H1 (cell line): Measurements from ENCODE around the gene ACTR3C. TPM values are rescaled to one million over a fixed set of nuclear protein-coding genes. Genes with fewer than 3 reads are reported as not detected.

ENCODE experiments used
- CTCF ChIA-PET: fragments of 300-600 bp; sonication (Branson Sonifier 250); formaldehyde crosslinking; loops from one replicate; lab custom pipeline; 2021; ENCODE audit not compliant: partially characterized antibody; lab: Charles Lee
- POLR2A ChIA-PET: fragments of 300-600 bp; sonication (Branson Sonifier 250); formaldehyde crosslinking; loops from one replicate; lab custom pipeline; 2021; ENCODE audit warnings: inconsistent platforms; ENCODE audit not compliant: partially characterized antibody; lab: Charles Lee
- DNase-seq, 2 experiments: peaks; one replicate each; pipeline versions ENCODE4 v3.0.0 to v3.0.0-alpha.2; 2010 to 2022; ENCODE audit warnings: low spot score in 2 of 2, low read depth in 1 of 2, mixed read lengths in 1 of 2
- FAIRE-seq: peaks from 2 replicates; lab custom pipeline; 2011; peaks lifted over from hg19 to GRCh38; lab: Jason Lieb, UNC
- H2AFZ ChIP-seq: 2 replicates; pipeline ENCODE4 v1.8.1; 2012; ENCODE audit warnings: low read length, inconsistent platforms
- H2AK5ac ChIP-seq: 2 replicates; pipeline ENCODE4 v1.6.1; 2013; ENCODE audit warnings: low read depth, low read length
- H2BK120ac ChIP-seq: replicated peaks from 2 replicates; pipeline ENCODE3; 2013; ENCODE audit warnings: low read depth, low read length, inconsistent platforms
- H2BK12ac ChIP-seq: 2 replicates; pipeline ENCODE4 v1.6.1; 2013; ENCODE audit warnings: low read depth, low read length
- H2BK15ac ChIP-seq: 2 replicates; pipeline ENCODE4 v1.6.1; 2013; ENCODE audit warnings: low read length
- H2BK20ac ChIP-seq: 2 replicates; pipeline ENCODE4 v1.6.1; 2013; ENCODE audit warnings: low read length
- H2BK5ac ChIP-seq: 2 replicates; pipeline ENCODE4 v1.6.1; 2013; ENCODE audit warnings: low read depth, low read length
- H3K14ac ChIP-seq: 2 replicates; pipeline ENCODE4 v1.6.1; 2013; ENCODE audit warnings: inconsistent platforms; ENCODE audit not compliant: insufficient read length
- H3K18ac ChIP-seq: 2 replicates; pipeline ENCODE4 v1.6.1; 2013; ENCODE audit warnings: low read length; ENCODE audit errors: extremely low read depth
- H3K23ac ChIP-seq: 2 replicates; pipeline ENCODE4 v1.6.1; 2013; ENCODE audit warnings: inconsistent platforms; ENCODE audit not compliant: insufficient read length
- H3K23me2 ChIP-seq: 2 replicates; pipeline ENCODE4 v1.6.1; 2013; ENCODE audit warnings: low read depth, low read length
- H3K27ac ChIP-seq: 2 replicates; pipeline ENCODE4 v1.6.1; 2011; ENCODE audit warnings: low read depth, low read length, inconsistent platforms
- H3K27me3 ChIP-seq, 4 experiments: replicated peaks in 1 of 4; 1 replicate in 1 of 4; 2 replicates in 3 of 4; pipeline versions ENCODE4 v1.6.1 to v1.8.1; 2011 to 2013; ENCODE audit warnings: low read length in 3 of 4, mild to moderate bottlenecking in 3 of 4, inconsistent platforms in 2 of 4, mixed read lengths in 2 of 4, moderate library complexity in 1 of 4; ENCODE audit not compliant: control insufficient read depth in 3 of 4, insufficient read depth in 3 of 4; ENCODE audit errors: extremely low read depth in 1 of 4
- H3K36me3 ChIP-seq, 4 experiments: 2 replicates each; pipeline versions ENCODE4 v1.6.1 to v1.8.1; 2011 to 2013; ENCODE audit warnings: mild to moderate bottlenecking in 4 of 4, low read length in 3 of 4, moderate library complexity in 2 of 4, control low read depth in 1 of 4, inconsistent platforms in 1 of 4; ENCODE audit not compliant: insufficient read depth in 4 of 4, control insufficient read depth in 2 of 4
- H3K4ac ChIP-seq: replicated peaks from 2 replicates; pipeline ENCODE3; 2013; ENCODE audit warnings: low read length, low read depth, mixed read lengths, inconsistent platforms; ENCODE audit not compliant: insufficient read length
- H3K4me1 ChIP-seq, 4 experiments: replicated peaks in 1 of 4; 1 replicate in 1 of 4; 2 replicates in 3 of 4; pipeline versions ENCODE4 v1.6.1 to v1.8.1; 2011 to 2013; ENCODE audit warnings: low read length in 3 of 4, inconsistent platforms in 2 of 4, mixed read lengths in 1 of 4; ENCODE audit not compliant: insufficient read depth in 4 of 4, control insufficient read depth in 3 of 4
- H3K4me2 ChIP-seq, 2 experiments: 2 replicates each; pipeline versions ENCODE4 v1.6.1 to v1.8.1; 2011 to 2013; ENCODE audit warnings: low read depth in 2 of 2, low read length in 2 of 2, control low read depth in 1 of 2, inconsistent platforms in 1 of 2, mild to moderate bottlenecking in 1 of 2; ENCODE audit not compliant: insufficient read depth in 1 of 2
- H3K4me3 ChIP-seq, 4 experiments: fragments of 200-600, 300-600 bp in 1 of 4; sonication (generic), shearing (Covaris generic), sonication (Bioruptor Twin) in 1 of 4; 2 replicates each; pipeline versions ENCODE4 v1.5.1 to v1.8.1; 2011 to 2016; ENCODE audit warnings: low read length in 4 of 4, low read depth in 3 of 4, control low read depth in 2 of 4, inconsistent platforms in 2 of 4, mild to moderate bottlenecking in 2 of 4, mixed read lengths in 1 of 4, moderate library complexity in 1 of 4; ENCODE audit not compliant: insufficient read depth in 2 of 4; ENCODE audit errors: extremely low read depth in 1 of 4
- H3K56ac ChIP-seq: replicated peaks from 2 replicates; pipeline ENCODE3; 2013; ENCODE audit warnings: low read depth, mild to moderate bottlenecking, mixed read lengths, low read length, inconsistent platforms; ENCODE audit not compliant: insufficient read length
- H3K79me1 ChIP-seq: 2 replicates; pipeline ENCODE4 v1.6.1; 2013; ENCODE audit warnings: low read depth, low read length, control low read depth
- H3K79me2 ChIP-seq, 2 experiments: 2 replicates each; pipeline versions ENCODE4 v1.6.1 to v1.8.1; 2012 to 2013; ENCODE audit warnings: low read length in 2 of 2, mild to moderate bottlenecking in 2 of 2, inconsistent platforms in 1 of 2; ENCODE audit not compliant: insufficient read depth in 2 of 2, control insufficient read depth in 1 of 2
- H3K9ac ChIP-seq, 4 experiments: replicated peaks in 1 of 4; 1 replicate in 1 of 4; 2 replicates in 3 of 4; pipeline versions ENCODE4 v1.6.1 to v1.8.1; 2011 to 2013; ENCODE audit warnings: low read depth in 3 of 4, low read length in 3 of 4, control low read depth in 2 of 4, mild to moderate bottlenecking in 2 of 4, moderate library complexity in 2 of 4, inconsistent platforms in 1 of 4; ENCODE audit errors: extremely low read depth in 1 of 4
- H3K9me3 ChIP-seq, 2 experiments: 2 replicates each; pipeline versions ENCODE4 v1.6.1 to v1.8.1; 2012 to 2013; ENCODE audit warnings: mild to moderate bottlenecking in 2 of 2, moderate library complexity in 2 of 2, control low read depth in 1 of 2, inconsistent platforms in 1 of 2, low read depth in 1 of 2, low read length in 1 of 2, mixed read lengths in 1 of 2; ENCODE audit not compliant: insufficient read depth in 2 of 2
- H4K20me1 ChIP-seq, 2 experiments: replicated peaks in 1 of 2; 2 replicates each; pipeline versions ENCODE3 to v1.8.1; 2011 to 2013; ENCODE audit warnings: inconsistent platforms in 2 of 2, low read length in 2 of 2, mild to moderate bottlenecking in 1 of 2; ENCODE audit not compliant: insufficient read depth in 2 of 2, control insufficient read depth in 1 of 2
- H4K5ac ChIP-seq: 2 replicates; pipeline ENCODE4 v1.6.1; 2013; ENCODE audit warnings: low read length, low read depth, mixed read lengths, inconsistent platforms; ENCODE audit not compliant: insufficient read length
- H4K8ac ChIP-seq: 2 replicates; pipeline ENCODE4 v1.8.0; 2013; ENCODE audit warnings: mild to moderate bottlenecking, moderate library complexity, low read length, inconsistent platforms; ENCODE audit not compliant: insufficient read depth; ENCODE audit errors: extremely low read depth
- H4K91ac ChIP-seq: replicated peaks from 2 replicates; pipeline ENCODE3; 2013; ENCODE audit warnings: low read length, mixed read lengths, inconsistent platforms; ENCODE audit not compliant: insufficient read length
- HDAC2 ChIP-seq, 2 experiments: fragments of 300-600 bp in 1 of 2; sonication (generic) in 1 of 2; IDR thresholded peaks; 2 replicates each; pipeline ENCODE4 v1.6.1; 2011 to 2012; ENCODE audit warnings: low read depth in 2 of 2, low read length in 2 of 2, mild to moderate bottlenecking in 2 of 2, moderate library complexity in 2 of 2, borderline replicate concordance in 1 of 2, inconsistent platforms in 1 of 2
- WGBS, 2 experiments: shearing (Covaris generic) in 1 of 2; methylation state at CpG; one replicate each; pipeline versions ENCODE4 v1.1.6 to v1.1.7; 2013 to 2015; ENCODE audit warnings: low lambda C conversion rate in 2 of 2, mixed read lengths in 2 of 2, inconsistent platforms in 1 of 2, low coverage in 1 of 2, missing lambda C conversion rate in 1 of 2; ENCODE audit not compliant: insufficient replicate concordance in 2 of 2, insufficient coverage in 1 of 2, insufficient read length in 1 of 2; ENCODE audit errors: extremely low coverage in 1 of 2, missing lambda C conversion rate in 1 of 2; 5-methylcytosine and 5-hydroxymethylcytosine counted together
- polyA plus RNA-seq, 7 experiments: library from polyadenylated mRNA; depleted of rRNA in 3 of 7; stranded (reverse) in 5 of 7; unstranded in 2 of 7; fragments of >200 nt in 5 of 7; fragments of 200-250 nt in 2 of 7; gene quantifications; 1 replicate in 5 of 7; 2 replicates in 1 of 7; 4 replicates in 1 of 7; pipeline versions ENCODE4 v1.2.1 to v1.2.3, GENCODE V29; 2011 to 2013; ENCODE audit warnings: missing spikeins in 2 of 7, mixed read lengths in 2 of 7
- total RNA-seq: library from RNA; stranded (reverse); fragmentation: NEBNext Ultra II Directional; extraction: Animal tissue kit (Norgen Biotek cat#: 25700); gene quantifications from 2 replicates; pipeline ENCODE4 v1.2.1, GENCODE V29; 2021

ACTR3C gene
- total and polyA plus RNA-seq, 2 of the 8 experiments (the other 6 are each of a cell fraction or from before 2014, with no cell fraction given), result 1.5 TPM; not detected in 1

DNA sequence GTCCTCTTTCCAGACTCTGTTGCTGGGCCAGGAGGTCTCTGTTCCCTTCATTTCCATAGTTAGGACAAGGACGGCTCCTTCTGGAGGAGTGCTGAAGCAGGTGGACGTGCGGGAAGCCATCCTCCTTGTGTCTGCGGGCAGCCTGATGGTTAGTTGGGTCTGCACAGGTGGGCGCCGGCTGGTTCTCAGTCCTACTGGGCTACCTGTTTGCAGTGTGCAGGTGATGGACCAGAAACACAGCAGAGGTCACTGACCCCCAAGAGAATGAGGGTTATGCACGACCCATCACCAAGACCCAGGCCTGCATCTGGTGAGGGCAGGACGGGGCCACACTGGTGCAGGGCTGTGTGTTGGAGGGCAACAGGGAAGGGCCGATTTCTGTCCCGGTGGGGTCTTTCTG lies 10.3 kb upstream of the ACTR3C start:
- 0 out of 7 replicates have a peak, but pooled peaks cover 0 to 2% (median 0%) of the 10 kb centered on the region in 4 experiments for H3K27me3 ChIP-seq
- peaks cover 3 to 8% of the 10 kb centered on the region in 2 experiments for H4K20me1 ChIP-seq
- H3K56ac ChIP-seq, result no peak overlapping the region
- peak overlapping the region; percentile 52; the same call in 1 of the 2 replicates for H2BK5ac ChIP-seq
- H3K79me1 ChIP-seq, result peaks cover 2% of the 10 kb centered on the region
- peak overlapping the region; percentile 29 for H4K91ac ChIP-seq
- H3K4me2 ChIP-seq, result no peak overlapping the region
- CTCF ChIA-PET, result no interaction called here
- H3K4me1 ChIP-seq, result peaks cover 19 to 56% (median 37%) of the 10 kb centered on the region in 4 experiments
- peaks cover 2 to 17% (median 11%) of the 10 kb centered on the region in 4 experiments; a peak in 6 of 8 replicates for H3K36me3 ChIP-seq
- FAIRE-seq (no peak), DNase-seq (no peak)
- POLR2A ChIA-PET, result interaction anchor here (1.2 kb wide), 1 partner anchor 66 kb away, joined by 5 read pairs; no protein-coding TSS in a partner anchor
- 98% methylated on average over 10 of the region's 10 CpGs; no CpG with 5 or more reads in 1 of the 2 experiments for WGBS, 2 experiments
- H4K8ac ChIP-seq, result no peak overlapping the region
- H2AFZ ChIP-seq, result no peak overlapping the region
- H3K23ac ChIP-seq, result no peak overlapping the region
- H3K9ac ChIP-seq, result no peak overlapping the region
- 0 out of 2 replicates have a peak overlapping the region, but pooled peaks have one; percentile 9 for H3K18ac ChIP-seq
- peak overlapping the region; percentile 82 for H2BK12ac ChIP-seq
- H3K14ac ChIP-seq, result no peak overlapping the region
- peaks cover 0 to 7% of the 10 kb centered on the region in 2 experiments; a peak in 1 of 4 replicates for H3K79me2 ChIP-seq
- peak overlapping the region; percentile 54 for H2BK15ac ChIP-seq
- H2AK5ac ChIP-seq, result peak overlapping the region; percentile 95
- peak overlapping the region; percentile 61; the same call in 1 of the 2 replicates for H2BK20ac ChIP-seq
- no peak overlapping the region for H3K4me3 ChIP-seq
- H4K5ac ChIP-seq, result no peak overlapping the region
- H3K23me2 ChIP-seq, result no peaks in the 10 kb centered on the region
- H2BK120ac ChIP-seq, result no peak overlapping the region
- no peak overlapping the region for H3K4ac ChIP-seq
- no peaks in the 10 kb centered on the region for H3K9me3 ChIP-seq
- H3K27ac ChIP-seq, result no peak overlapping the region
- no peak for TF ChIP-seq HDAC2 (IDR thresholded peaks at IDR 0.05; ENCODE audit: borderline replicate concordance in 1 of 2, low read depth in 2 of 2, low read length in 2 of 2)
